Erythroblast (primary cell): ENCODE measurements around the gene MYOZ3.

Experiments
- GATA1 ChIP-seq: IDR thresholded peaks from 2 replicates; pipeline ENCODE4 v1.6.1; 2011; ENCODE audit warnings: low read depth, mild to moderate bottlenecking, control low read depth, low read length, moderate library complexity
- POLR2A ChIP-seq: IDR thresholded peaks from 2 replicates; pipeline ENCODE4 v1.6.1; 2011; ENCODE audit warnings: mild to moderate bottlenecking, low read length

DNA sequence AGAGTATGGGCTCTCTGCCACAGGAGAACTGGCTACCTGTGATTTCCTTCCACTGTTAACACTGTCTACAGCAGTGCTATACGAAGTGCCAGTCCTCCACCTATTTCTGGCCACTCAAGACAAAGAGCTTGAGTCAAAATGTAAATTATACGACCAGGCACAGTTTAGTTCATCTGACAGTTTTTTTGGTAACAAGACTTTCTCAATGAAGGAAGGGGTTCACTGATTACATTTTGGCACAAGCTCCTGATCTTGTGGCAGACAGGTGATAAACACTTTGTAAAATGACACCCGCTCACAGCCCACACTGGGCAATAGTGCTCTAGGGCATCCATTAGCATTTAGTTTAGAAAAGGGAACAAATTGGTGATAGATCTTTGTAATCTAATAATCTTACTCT, 31.2 kb downstream of the MYOZ3 start:
- TF ChIP-seq POLR2A, result no peak
- TF ChIP-seq GATA1, result no peak
